Naive B cell (primary cell): ENCODE data around the gene TRIM9. TPM values are rescaled to one million over a fixed set of nuclear protein-coding genes. Genes with fewer than 3 reads are reported as not detected.
"Not testable (repeated sequence)": the region's sequence is repeated elsewhere in the genome, so short reads cannot be mapped to it uniquely, and the experiment has no call there.

Source experiments
- ATAC-seq, 2 donors: fragments of 150-1000 bp; cut with Tn5 transposase; 2 replicates each; pipeline ENCODE4 v1.10.0; 2021; ENCODE audit warnings: low read depth in 2 of 2, mild to moderate bottlenecking in 2 of 2, moderate library complexity in 2 of 2
- DNase-seq: peaks from one replicate; pipeline ENCODE4 v3.0.0; 2022
- H3K27ac Mint-ChIP-seq, 6 donors: one replicate each; pipeline ENCODE4 v1.8.0; 2020 to 2022; ENCODE audit warnings: mild to moderate bottlenecking in 6 of 6, mixed read lengths in 6 of 6, moderate library complexity in 5 of 6, inconsistent platforms in 2 of 6
- H3K27me3 Mint-ChIP-seq, 3 donors: one replicate each; pipeline ENCODE4 v1.8.0; 2021 to 2022; ENCODE audit warnings: mixed read lengths in 3 of 3, mild to moderate bottlenecking in 1 of 3
- H3K36me3 Mint-ChIP-seq, 2 donors: one replicate each; pipeline ENCODE4 v1.8.0; 2020 to 2022; ENCODE audit warnings: mixed read lengths in 2 of 2, inconsistent platforms in 1 of 2, mild to moderate bottlenecking in 1 of 2
- H3K4me1 Mint-ChIP-seq, 3 donors: one replicate each; pipeline ENCODE4 v1.8.0; 2020 to 2022; ENCODE audit warnings: mixed read lengths in 3 of 3, inconsistent platforms in 1 of 3, mild to moderate bottlenecking in 1 of 3, moderate library complexity in 1 of 3
- H3K4me3 Mint-ChIP-seq, 8 donors: one replicate each; pipeline ENCODE4 v1.8.0; 2020 to 2022; ENCODE audit warnings: mild to moderate bottlenecking in 8 of 8, mixed read lengths in 8 of 8, moderate library complexity in 8 of 8, inconsistent platforms in 2 of 8
- H3K9me3 Mint-ChIP-seq, 7 donors: one replicate each; pipeline ENCODE4 v1.8.0; 2020 to 2022; ENCODE audit warnings: mixed read lengths in 7 of 7, mild to moderate bottlenecking in 5 of 7, inconsistent platforms in 2 of 7, moderate library complexity in 1 of 7
- polyA plus RNA-seq, 6 donors: library from polyadenylated mRNA; unstranded; fragments of 300-500 nt; fragmentation: Illumina TruSeq; gene quantifications; one replicate each; pipeline ENCODE4 v1.2.3, GENCODE V29; 2021; ENCODE audit warnings: low read depth in 6 of 6

The TRIM9 gene
- polyA plus RNA-seq, 6 donors from 2014 or later = 0.15 to 0.21 (median 0.16) TPM; not detected in 3

DNA sequence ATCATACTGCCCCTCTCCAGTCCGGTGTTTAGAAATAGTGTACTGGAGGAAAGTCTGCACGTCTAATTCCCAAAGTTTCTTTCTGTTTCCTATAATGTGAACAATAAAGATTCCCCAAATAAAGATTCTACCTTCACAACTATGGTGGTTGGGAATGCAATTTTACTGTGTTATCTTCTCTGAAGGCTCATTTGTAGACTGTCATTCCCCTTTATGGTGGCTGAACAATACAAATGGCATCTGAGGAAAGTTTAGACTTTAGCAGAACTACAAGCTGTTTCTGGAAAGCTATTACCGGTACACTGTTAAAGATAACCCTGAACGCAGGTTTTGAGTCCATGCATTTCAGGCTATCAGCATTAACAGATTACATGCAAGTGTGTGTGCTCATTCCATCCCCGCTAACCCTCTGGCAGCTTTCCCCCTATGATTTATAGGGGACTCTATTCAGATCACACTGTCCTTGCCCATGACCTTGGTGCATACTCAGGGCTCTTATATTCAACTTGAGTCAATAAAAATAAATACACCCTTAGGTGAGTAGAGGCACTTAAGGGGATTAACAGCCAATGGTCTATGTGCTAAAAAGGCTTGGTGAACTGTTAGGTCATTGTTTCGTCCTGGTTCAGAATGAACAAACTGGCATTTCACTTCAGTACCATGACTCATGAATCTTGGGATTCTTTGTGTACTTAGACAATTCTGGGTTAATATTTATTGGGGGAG is 89.9 kb downstream of the TRIM9 start:
- no peak for DNase-seq
- Mint-ChIP-seq H3K36me3 (no peaks in the 10 kb centered on the region), H3K4me3 (no peak overlapping the region), H3K4me1 (no peaks in the 10 kb centered on the region), H3K9me3 (no peaks in the 10 kb centered on the region), H3K27ac (no peak overlapping the region), H3K27me3 (no peaks in the 10 kb centered on the region)
- ATAC-seq = no peak

DNA sequence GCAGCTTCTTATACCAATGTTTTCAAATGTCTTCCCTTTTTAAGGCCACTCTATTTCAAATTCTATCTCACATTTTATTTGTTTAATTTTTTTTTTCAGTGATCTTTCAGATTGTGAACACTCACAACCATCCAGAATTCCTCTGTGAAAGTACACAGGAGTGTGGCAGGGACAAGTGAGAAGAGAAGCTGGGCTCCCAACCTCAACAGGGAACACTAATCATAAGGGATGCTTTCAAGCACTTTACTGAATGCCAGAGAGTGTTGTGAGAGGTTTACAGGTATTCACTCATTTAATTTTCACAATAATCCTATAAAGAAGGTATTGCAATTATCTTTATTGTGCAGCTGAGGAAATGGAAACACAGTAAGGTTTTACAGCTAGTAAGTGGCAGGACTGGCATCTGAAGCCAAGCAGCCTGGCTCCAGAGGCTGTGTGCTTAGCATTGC is 90.5 kb downstream of the TRIM9 start:
- no peak for ATAC-seq
- no peaks in the 10 kb centered on the region for H3K27me3 Mint-ChIP-seq
- H3K27ac Mint-ChIP-seq = no peak overlapping the region
- H3K4me1 Mint-ChIP-seq = no peaks in the 10 kb centered on the region
- no peak for DNase-seq
- no peaks in the 10 kb centered on the region for H3K36me3 Mint-ChIP-seq
- H3K4me3 Mint-ChIP-seq = no peak overlapping the region
- no peaks in the 10 kb centered on the region for H3K9me3 Mint-ChIP-seq

DNA sequence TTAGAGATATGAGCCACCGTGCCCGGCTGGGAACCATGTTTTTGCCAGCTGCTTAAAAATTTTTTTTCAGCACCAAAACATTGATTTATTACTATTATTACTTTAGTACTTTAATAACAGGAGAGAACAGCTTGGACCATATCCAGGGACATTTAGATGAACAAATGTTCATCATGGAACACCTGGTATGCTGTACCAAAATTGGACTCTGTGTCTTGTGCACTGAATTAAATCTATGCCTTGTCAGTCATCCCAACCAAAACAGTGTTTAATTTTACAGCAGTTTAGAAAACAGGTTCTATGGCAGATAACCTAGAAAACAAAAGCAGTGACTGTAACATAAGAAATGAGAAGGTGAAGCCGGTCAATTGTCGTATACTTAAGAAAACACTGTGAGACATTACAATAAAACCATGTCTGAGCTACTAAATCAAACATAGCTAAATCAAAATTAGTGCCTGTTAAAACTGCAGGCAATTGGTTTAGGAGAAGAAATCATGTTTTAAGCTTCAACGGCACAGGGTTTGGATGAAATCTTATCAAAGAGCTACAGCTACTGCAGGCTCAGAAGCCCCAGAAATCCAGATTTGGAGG is 92.4 kb downstream of the TRIM9 start:
- H3K36me3 Mint-ChIP-seq = no peaks in the 10 kb centered on the region
- ATAC-seq = no peak
- H3K4me1 Mint-ChIP-seq = no peaks in the 10 kb centered on the region
- H3K4me3 Mint-ChIP-seq = no peak overlapping the region
- DNase-seq = no peak
- no peaks in the 10 kb centered on the region for H3K27me3 Mint-ChIP-seq
- no peak overlapping the region for H3K27ac Mint-ChIP-seq
- H3K9me3 Mint-ChIP-seq = no peaks in the 10 kb centered on the region

DNA sequence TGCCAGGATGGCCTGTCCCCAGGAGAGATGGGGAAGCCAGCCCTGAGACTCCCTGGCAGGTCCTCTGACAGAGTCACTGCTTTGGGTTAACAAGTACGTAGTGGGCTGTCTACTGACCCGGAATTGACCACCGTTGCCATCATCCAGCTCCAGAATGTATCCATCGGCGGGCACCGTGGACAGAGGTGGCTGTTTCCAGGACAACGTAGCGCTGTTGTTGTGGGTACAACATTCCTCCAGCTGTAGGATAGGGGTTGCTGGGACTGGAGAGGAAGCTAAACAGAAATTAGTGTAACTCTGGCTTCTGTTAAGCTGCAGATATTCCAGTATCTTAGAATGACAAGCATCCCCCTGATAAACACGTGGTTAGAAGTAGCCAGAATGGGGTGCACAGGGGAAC is 94.3 kb downstream of the TRIM9 start:
- Mint-ChIP-seq H3K4me1 (no peaks in the 10 kb centered on the region), H3K4me3 (no peak overlapping the region), H3K9me3 (no peaks in the 10 kb centered on the region), H3K36me3 (no peaks in the 10 kb centered on the region), H3K27me3 (no peaks in the 10 kb centered on the region), H3K27ac (no peak overlapping the region)
- ATAC-seq (no peak), DNase-seq (no peak)

DNA sequence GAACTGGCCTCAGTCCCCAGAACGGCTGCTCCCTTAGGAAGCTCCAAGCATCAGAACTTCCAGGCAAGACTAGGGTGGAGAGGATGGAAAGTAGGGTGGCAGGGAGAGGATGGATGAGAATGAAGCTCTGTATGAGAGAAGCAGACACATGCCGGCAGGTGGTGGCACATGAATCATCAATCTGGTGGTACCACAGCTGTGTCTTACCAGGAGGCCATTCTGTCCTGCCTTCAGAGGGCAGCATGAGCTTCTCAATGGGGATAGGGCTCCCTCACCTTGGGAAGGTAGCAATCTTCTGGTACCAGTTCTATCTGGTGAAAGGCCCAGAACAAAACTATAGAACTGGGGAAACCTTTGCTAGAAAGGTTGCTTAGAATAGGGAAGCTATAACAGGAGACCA is 95.2 kb downstream of the TRIM9 start:
- Mint-ChIP-seq H3K4me3 (no peak overlapping the region), H3K36me3 (no peaks in the 10 kb centered on the region), H3K27me3 (no peaks in the 10 kb centered on the region), H3K9me3 (no peaks in the 10 kb centered on the region), H3K4me1 (no peaks in the 10 kb centered on the region), H3K27ac (peak overlapping the region in 1 of 6 donors; percentile 66)
- no peak for ATAC-seq
- DNase-seq = no peak

DNA sequence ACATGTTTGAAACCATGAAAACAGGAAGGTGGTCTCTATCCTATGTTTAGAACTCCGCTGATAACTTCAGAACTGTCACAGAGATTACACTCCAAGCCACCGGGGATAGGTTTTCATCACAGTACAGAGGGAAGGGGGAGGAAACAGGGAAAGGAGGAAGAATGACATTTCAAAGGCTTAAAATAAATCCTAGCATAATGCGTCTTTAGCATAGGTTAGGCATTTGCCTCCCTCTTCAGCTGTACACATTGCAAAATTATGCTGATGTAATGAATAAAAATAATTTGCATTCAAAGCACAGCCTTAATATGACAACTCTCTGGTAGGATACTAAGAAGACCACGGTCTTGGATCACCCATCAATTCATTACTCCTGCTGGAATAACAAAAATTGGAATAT is 96.3 kb downstream of the TRIM9 start:
- Mint-ChIP-seq H3K27ac (peak overlapping the region in 1 of 6 donors; percentile 50), H3K9me3 (no peaks in the 10 kb centered on the region), H3K4me3 (no peak overlapping the region), H3K36me3 (no peaks in the 10 kb centered on the region), H3K4me1 (no peaks in the 10 kb centered on the region), H3K27me3 (no peaks in the 10 kb centered on the region)
- no peak for DNase-seq
- no peak for ATAC-seq

DNA sequence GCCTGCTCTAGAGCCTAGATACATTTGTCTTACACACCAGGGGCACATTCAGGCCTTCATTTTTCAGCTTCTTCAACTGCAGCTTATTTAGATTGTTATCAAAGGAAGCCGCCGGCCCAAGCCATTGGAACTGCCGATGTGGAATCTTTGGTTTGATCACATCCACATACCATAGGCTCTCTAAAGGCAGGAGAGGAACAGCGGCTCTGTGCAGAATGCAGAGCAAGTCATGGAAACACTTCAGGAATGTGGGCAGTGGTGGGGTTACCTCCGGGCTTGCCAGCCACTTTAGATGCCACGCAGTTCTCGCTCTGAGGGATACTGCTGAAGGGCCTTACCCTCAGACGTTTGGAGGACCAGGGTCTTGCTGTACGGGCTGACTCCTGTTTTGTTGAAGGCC is 97.2 kb downstream of the TRIM9 start:
- Mint-ChIP-seq H3K4me1 (no peaks in the 10 kb centered on the region), H3K27ac (no peak overlapping the region), H3K27me3 (no peaks in the 10 kb centered on the region), H3K4me3 (no peak overlapping the region), H3K9me3 (no peaks in the 10 kb centered on the region), H3K36me3 (no peaks in the 10 kb centered on the region)
- ATAC-seq (no peak), DNase-seq (no peak)

DNA sequence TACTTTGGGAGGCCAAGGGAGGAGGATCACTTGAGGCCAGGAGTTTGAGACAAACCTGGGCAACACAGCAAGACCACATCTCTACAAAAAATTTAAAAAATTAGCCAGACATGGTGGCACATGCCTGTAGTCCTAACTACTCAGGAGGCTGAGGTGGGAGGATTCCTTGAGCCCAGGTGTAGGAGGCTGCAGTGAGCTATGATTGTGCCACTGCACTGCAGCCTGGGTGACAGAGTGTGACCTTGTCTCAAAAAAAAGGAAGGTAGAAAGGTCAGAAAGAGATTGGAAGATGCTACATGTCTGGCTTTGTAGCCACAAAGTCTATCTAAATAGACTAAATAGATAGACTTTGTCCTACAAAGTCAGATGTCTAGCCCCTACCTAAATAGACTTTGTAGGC is 100.7 kb downstream of the TRIM9 start:
- not testable (repeated sequence) for H3K4me1 Mint-ChIP-seq, H3K27ac Mint-ChIP-seq, DNase-seq, H3K36me3 Mint-ChIP-seq, H3K4me3 Mint-ChIP-seq, ATAC-seq, H3K27me3 Mint-ChIP-seq, H3K9me3 Mint-ChIP-seq

DNA sequence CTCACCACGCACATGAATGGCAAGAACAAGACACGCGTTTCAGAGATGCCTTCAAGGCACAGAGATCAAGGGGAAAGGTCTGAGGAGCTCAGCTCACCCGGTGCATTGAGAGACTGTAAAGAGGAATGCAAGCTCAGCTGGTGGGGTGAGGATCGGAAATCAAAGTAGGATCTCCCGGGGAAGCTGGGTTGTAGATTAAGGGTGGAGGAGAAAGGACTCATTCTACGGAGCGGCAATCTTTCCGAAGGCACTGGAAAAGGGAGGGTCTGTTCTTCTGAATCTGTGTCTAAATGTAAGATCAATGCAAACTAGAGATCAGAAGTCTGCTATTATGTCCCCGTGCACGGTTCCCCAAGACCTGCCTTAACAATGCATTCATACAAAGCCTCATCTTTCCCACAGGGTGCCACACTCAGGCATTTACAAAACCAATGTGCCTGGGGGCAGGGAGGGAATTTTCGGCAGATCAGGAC is 109.0 kb downstream of the TRIM9 start:
- no peaks in the 10 kb centered on the region for H3K36me3 Mint-ChIP-seq
- H3K4me1 Mint-ChIP-seq = no peaks in the 10 kb centered on the region
- ATAC-seq (no peak), DNase-seq (no peak)
- H3K27me3 Mint-ChIP-seq = peaks cover 6 to 16% (median 14%) of the 10 kb centered on the region in 3 donors
- H3K9me3 Mint-ChIP-seq = no peaks in the 10 kb centered on the region
- no peak overlapping the region for H3K4me3 Mint-ChIP-seq
- H3K27ac Mint-ChIP-seq = no peak overlapping the region

DNA sequence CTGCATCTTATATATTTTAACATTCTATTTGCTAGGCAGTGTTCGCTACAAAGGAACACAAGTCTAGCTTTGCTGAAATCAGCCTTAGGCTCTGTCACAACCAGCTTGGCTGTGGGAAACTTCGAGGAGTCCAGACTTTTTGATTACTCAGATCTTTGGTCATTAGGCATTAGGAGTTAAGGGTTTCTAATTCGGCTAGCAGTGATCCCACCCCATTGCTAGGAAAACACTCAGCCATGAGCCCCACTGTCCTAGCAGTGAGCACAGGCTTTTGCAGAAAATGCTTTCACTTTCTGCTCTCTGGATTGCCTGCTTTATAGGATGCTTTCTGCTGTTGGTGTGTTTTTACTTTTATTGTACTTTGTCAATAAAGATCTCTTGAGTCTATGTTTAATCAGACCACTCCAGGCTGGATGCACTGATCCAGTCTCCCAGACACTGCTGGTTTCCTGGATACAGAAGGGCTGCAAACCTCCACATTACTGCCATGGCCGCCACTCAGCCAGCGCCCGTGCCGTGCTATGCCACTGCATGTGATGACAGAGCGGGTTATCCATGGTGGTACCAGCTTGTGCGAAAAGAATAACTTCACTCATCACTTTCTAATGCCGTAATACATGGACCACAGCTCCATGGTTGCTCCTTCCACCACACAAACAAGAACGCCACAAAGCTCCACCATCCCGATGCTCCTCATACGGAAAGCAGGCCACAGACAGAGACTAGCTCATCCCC is 109.6 kb downstream of the TRIM9 start:
- Mint-ChIP-seq H3K9me3 (no peaks in the 10 kb centered on the region), H3K4me3 (no peak overlapping the region), H3K4me1 (no peaks in the 10 kb centered on the region), H3K27ac (no peak overlapping the region), H3K27me3 (peaks cover 6 to 16% (median 14%) of the 10 kb centered on the region in 3 donors), H3K36me3 (no peaks in the 10 kb centered on the region)
- ATAC-seq (no peak), DNase-seq (no peak)

DNA sequence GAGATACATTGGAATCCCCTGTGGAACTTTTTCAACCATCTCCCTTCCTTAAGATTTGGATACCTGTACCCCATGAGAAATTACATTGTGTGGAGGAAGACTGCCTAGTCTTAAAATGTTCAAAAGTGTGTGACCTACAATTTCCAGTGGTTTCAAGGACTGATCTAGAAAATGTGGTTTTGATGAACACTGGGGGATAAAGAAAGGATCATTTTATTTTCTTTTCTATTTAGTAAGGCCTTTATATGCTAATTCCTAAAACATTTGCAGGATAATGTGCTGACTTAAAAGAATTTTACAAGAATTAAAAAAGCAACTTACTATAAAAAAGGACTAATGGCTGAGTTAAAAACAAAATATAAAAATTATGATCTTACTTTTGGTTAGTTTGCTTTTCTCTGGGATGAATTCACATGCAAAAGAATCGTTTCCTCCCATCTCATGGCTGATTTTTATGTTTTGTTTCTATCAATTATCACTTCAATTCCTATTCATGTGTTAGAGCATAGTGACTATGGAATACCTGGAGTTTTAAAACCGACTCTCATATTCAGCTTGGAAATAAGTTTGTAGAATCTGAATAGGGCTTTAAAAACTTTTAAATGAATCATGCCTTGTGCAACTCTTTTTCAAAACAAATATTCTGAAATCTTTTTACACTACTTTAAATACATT is 110.7 kb downstream of the TRIM9 start:
- DNase-seq (no peak), ATAC-seq (no peak)
- Mint-ChIP-seq H3K27me3 (peaks cover 6 to 15% (median 11%) of the 10 kb centered on the region in 3 donors), H3K4me1 (peaks cover 1 to 3% (median 3%) of the 10 kb centered on the region in 3 donors), H3K36me3 (no peaks in the 10 kb centered on the region), H3K4me3 (no peak overlapping the region), H3K9me3 (no peaks in the 10 kb centered on the region), H3K27ac (no peak overlapping the region)

DNA sequence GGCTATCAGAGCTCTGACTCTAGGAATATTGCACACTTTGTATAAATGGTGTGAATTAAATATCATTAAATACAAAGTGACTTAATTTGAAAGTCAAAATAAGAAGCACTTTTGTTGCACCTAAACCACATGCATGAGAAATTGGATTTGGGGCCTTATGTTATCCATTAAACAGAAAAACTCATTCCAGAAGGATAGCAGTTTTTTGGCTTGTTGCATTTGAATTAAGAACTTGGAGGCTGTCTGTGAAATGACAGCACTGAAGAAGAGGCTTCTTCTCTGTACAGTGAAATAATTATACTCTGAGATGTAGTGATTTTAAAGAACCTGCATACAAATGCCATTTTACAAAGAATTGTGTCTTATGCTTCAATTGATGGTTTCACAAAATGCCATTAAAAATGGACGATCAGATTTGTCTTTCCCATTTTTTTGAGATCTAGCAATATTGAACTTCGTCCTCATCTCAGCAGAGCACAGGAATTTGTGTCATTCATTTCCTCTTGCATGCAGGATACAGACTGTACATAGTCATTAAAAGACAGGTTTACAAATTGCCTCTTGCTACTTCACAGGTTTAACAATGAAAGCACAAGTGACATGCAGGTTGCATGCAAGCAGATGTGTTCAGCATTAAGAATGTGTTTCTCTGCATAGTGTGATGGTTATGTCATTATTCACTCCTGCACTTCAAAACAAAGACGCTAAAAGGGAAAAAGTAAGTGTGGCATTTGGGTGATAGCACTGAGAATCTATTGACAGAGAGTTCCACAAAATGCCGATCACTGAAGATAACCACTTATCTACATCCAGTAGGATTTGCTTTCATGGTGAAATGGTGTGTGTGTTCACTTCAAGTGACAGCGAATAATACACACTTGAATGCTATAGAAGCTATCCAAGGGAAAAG is 114.7 kb downstream of the TRIM9 start:
- Mint-ChIP-seq H3K27me3 (peaks cover 0 to 8% (median 6%) of the 10 kb centered on the region in 3 donors), H3K4me1 (peaks cover 14 to 20% (median 18%) of the 10 kb centered on the region in 3 donors), H3K27ac (no peak overlapping the region), H3K9me3 (no peaks in the 10 kb centered on the region), H3K4me3 (no peak overlapping the region), H3K36me3 (no peaks in the 10 kb centered on the region)
- no peak for ATAC-seq
- DNase-seq = no peak

DNA sequence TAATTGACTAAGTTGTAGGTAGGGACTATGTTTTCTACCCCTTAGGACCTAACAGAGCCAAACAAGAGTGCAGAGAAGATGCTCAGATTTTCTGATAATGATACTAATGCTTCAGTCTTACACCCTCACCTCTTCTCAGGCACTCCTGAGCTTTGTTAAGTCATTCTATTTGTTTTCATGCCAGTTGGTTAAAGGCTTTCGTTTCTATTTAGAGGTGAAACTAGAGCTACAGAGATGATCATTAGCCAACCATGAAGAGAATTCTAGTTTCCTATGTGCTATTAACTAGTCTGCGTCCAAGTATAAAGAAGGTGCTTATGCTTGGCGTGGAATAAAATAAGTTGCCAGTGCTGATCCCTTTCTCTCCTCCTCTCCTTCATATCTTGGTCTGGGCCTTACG is 116.0 kb downstream of the TRIM9 start:
- peaks cover 14 to 20% (median 18%) of the 10 kb centered on the region in 3 donors for H3K4me1 Mint-ChIP-seq
- DNase-seq (no peak), ATAC-seq (peak in 1 of 2 donors; percentile 31)
- peak overlapping the region in 1 of 8 donors; percentile 51 for H3K4me3 Mint-ChIP-seq
- peaks cover 0 to 8% (median 6%) of the 10 kb centered on the region in 3 donors for H3K27me3 Mint-ChIP-seq
- no peaks in the 10 kb centered on the region for H3K36me3 Mint-ChIP-seq
- no peak overlapping the region for H3K27ac Mint-ChIP-seq
- H3K9me3 Mint-ChIP-seq = no peaks in the 10 kb centered on the region
